KMS-11 (cell line): ENCODE data around the gene UNC93B1.

ENCODE experiments used
- H2AFZ ChIP-seq: fragments of 200-600 bp; sonication (generic); 2 replicates; pipeline ENCODE4 v1.6.1; 2016; ENCODE audit warnings: antibody characterized with exemption, mixed run types, low read depth
- H3K27ac ChIP-seq: fragments of 200-600 bp; sonication (generic); 2 replicates; pipeline ENCODE4 v1.6.1; 2016; ENCODE audit warnings: mild to moderate bottlenecking, mixed run types
- H3K27me3 ChIP-seq: fragments of 200-600 bp; sonication (generic); 2 replicates; pipeline ENCODE4 v1.6.1; 2017; ENCODE audit warnings: mild to moderate bottlenecking, low read depth, mixed run types, moderate library complexity; ENCODE audit not compliant: insufficient read depth
- H3K36me3 ChIP-seq: fragments of 200-600 bp; sonication (generic); 2 replicates; pipeline ENCODE4 v1.6.1; 2017; ENCODE audit warnings: mild to moderate bottlenecking, mixed run types; ENCODE audit not compliant: insufficient read depth
- H3K4me1 ChIP-seq: fragments of 200-600 bp; sonication (generic); 2 replicates; pipeline ENCODE4 v1.6.1; 2016; ENCODE audit warnings: mild to moderate bottlenecking, low read depth, mixed run types; ENCODE audit not compliant: poor library complexity, severe bottlenecking
- H3K4me2 ChIP-seq: fragments of 200-600 bp; sonication (generic); 2 replicates; pipeline ENCODE4 v1.7.0; 2016; ENCODE audit warnings: mild to moderate bottlenecking, mixed run types
- H3K4me3 ChIP-seq: fragments of 200-600 bp; sonication (generic); IDR thresholded peaks from 2 replicates; pipeline ENCODE4 v1.6.1; 2017; ENCODE audit warnings: low read depth, low read length, mixed read lengths; ENCODE audit not compliant: insufficient read depth
- H3K79me2 ChIP-seq: fragments of 200-600 bp; sonication (generic); 2 replicates; pipeline ENCODE4 v1.6.1; 2016; ENCODE audit warnings: low read depth, mixed run types; ENCODE audit not compliant: insufficient read depth
- H3K9ac ChIP-seq: fragments of 200-600 bp; sonication (generic); 2 replicates; pipeline ENCODE4 v1.6.1; 2016; ENCODE audit warnings: mild to moderate bottlenecking, mixed run types
- H4K20me1 ChIP-seq: fragments of 200-600 bp; sonication (generic); 2 replicates; pipeline ENCODE4 v1.6.1; 2016; ENCODE audit warnings: mild to moderate bottlenecking, mixed run types; ENCODE audit not compliant: insufficient read depth
- TF ChIP-seq, protein P1 (sequence below): fragments of 200-600 bp; sonication (generic); conservative IDR thresholded peaks from 2 replicates; pipeline ENCODE4 v1.6.1; 2017; ENCODE audit warnings: low read depth, mild to moderate bottlenecking, antibody characterized with exemption, low read length, moderate library complexity, mixed read lengths

UNC93B1 gene

DNA sequence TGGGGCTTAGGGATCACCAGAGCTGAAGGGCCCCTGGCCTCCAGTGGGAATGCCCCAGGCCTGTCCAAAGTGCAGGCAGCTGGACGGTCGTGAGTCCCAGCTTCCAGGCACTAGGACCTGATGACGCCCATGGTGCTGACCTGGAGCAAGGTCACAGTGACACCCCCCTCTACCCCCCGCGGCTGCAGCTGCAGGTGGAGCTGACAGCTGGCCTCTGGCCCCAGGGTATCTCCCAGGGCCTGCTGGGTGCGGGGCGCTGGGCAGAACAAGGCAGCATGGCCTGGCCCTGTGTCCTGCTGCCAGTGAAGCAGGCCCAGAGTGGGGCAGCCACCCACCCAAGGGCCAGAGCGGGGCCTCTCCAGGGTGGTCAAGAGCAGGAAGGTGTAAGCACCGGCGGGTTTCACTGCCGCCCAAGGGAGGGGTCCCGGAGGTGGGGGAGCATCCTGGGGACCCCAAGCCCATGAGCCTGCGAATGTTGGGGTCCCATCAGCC is 34.4 kb upstream of the UNC93B1 start:
- Histone ChIP-seq H2AFZ (no peak overlapping the region), H3K27me3 (no peaks in the 10 kb centered on the region), H3K4me2 (peak overlapping the region; percentile 99; the same call in 1 of the 2 replicates), H3K79me2 (peaks cover 12% of the 10 kb centered on the region; the same call in 1 of the 2 replicates), H3K4me1 (peaks cover 39% of the 10 kb centered on the region), H3K4me3 (no peak overlapping the region), H3K9ac (peak overlapping the region; percentile 70; the same call in 1 of the 2 replicates), H3K36me3 (no peaks in the 10 kb centered on the region), H4K20me1 (no peaks in the 10 kb centered on the region), H3K27ac (no peak overlapping the region)
- TF ChIP-seq, protein P1, sequence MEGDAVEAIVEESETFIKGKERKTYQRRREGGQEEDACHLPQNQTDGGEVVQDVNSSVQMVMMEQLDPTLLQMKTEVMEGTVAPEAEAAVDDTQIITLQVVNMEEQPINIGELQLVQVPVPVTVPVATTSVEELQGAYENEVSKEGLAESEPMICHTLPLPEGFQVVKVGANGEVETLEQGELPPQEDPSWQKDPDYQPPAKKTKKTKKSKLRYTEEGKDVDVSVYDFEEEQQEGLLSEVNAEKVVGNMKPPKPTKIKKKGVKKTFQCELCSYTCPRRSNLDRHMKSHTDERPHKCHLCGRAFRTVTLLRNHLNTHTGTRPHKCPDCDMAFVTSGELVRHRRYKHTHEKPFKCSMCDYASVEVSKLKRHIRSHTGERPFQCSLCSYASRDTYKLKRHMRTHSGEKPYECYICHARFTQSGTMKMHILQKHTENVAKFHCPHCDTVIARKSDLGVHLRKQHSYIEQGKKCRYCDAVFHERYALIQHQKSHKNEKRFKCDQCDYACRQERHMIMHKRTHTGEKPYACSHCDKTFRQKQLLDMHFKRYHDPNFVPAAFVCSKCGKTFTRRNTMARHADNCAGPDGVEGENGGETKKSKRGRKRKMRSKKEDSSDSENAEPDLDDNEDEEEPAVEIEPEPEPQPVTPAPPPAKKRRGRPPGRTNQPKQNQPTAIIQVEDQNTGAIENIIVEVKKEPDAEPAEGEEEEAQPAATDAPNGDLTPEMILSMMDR, result no peak

DNA sequence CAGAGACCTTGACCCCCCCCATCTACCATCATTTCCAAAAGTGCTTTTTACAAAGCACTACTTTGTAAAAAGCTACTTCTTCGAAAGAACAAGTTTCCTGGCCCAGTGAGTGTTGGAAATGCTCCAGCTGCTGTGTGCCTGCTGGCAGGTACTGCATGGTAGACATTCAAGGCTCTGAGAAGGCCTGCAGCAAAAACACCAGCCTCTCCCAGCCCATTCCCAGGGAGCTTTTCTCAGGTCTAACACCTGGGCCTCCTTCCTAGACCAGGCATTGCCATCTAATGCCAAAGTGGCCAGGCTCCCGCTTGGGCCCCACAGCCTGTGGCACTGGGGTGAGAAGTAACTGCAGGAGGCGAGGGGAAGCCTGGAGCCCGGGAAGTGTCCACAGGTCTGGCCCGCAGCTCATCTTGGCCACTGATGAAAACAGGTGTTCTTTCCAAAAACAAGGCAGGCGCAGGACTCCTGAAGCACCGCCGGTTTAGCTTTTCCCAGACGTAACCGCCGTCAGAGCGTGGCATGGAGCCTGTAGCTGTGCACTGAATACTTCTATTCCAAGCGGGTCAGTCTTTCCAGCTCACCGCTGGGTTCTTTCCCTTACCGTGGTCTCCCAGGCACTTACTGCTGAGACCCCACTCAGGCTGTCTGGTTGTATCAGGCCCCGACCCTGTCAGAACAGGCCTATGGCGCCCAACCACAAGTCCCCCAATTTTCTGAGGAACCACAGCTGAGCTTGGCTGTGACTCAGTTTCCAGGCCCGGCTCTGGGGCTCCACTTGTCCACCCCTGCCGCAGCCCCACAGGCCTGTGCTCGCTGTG is 33.7 kb upstream of the UNC93B1 start:
- no peak overlapping the region for H3K27ac ChIP-seq
- H3K27me3 ChIP-seq, result no peaks in the 10 kb centered on the region
- peaks cover 12% of the 10 kb centered on the region; the same call in 1 of the 2 replicates for H3K79me2 ChIP-seq
- TF ChIP-seq, protein P1, result no peak
- H3K36me3 ChIP-seq, result no peaks in the 10 kb centered on the region
- H3K4me1 ChIP-seq, result peaks cover 39% of the 10 kb centered on the region
- no peaks in the 10 kb centered on the region for H4K20me1 ChIP-seq
- no peak overlapping the region for H3K9ac ChIP-seq
- no peak overlapping the region for H3K4me3 ChIP-seq
- H3K4me2 ChIP-seq, result no peak overlapping the region; the same call in 1 of the 2 replicates
- H2AFZ ChIP-seq, result no peak overlapping the region

DNA sequence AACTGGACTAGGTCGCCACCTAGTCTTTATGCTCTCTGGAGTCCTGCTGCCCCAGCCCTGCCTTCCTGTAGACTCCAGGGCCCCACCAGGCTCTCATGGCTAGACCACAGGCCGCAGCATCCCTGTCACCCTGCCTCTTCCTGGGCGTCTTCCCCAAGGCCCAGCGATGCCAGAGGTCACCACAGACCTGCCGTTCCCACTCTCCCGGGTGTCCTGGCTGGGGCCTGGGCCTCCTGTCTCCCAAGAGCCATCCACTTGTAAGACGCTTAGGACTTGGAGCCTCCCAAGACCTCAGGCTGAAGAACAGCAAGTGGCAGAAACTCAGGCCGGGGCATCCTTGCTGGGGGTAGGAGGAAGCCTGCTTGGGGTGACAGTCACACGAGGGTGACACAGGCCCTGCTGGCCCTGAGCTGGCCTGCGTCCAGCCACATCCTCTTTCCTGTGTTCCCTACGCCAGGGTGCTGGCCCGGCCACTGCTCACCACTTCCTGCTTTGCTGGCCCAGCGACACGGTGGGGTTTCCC is 32.9 kb upstream of the UNC93B1 start:
- no peaks in the 10 kb centered on the region for H4K20me1 ChIP-seq
- H3K27ac ChIP-seq, result no peak overlapping the region
- H3K4me2 ChIP-seq, result no peak overlapping the region
- peaks cover 38% of the 10 kb centered on the region for H3K4me1 ChIP-seq
- TF ChIP-seq, protein P1, result no peak
- peaks cover 15% of the 10 kb centered on the region; the same call in 1 of the 2 replicates for H3K79me2 ChIP-seq
- no peaks in the 10 kb centered on the region for H3K36me3 ChIP-seq
- H2AFZ ChIP-seq, result no peak overlapping the region
- no peak overlapping the region for H3K4me3 ChIP-seq
- no peaks in the 10 kb centered on the region for H3K27me3 ChIP-seq
- H3K9ac ChIP-seq, result no peak overlapping the region

DNA sequence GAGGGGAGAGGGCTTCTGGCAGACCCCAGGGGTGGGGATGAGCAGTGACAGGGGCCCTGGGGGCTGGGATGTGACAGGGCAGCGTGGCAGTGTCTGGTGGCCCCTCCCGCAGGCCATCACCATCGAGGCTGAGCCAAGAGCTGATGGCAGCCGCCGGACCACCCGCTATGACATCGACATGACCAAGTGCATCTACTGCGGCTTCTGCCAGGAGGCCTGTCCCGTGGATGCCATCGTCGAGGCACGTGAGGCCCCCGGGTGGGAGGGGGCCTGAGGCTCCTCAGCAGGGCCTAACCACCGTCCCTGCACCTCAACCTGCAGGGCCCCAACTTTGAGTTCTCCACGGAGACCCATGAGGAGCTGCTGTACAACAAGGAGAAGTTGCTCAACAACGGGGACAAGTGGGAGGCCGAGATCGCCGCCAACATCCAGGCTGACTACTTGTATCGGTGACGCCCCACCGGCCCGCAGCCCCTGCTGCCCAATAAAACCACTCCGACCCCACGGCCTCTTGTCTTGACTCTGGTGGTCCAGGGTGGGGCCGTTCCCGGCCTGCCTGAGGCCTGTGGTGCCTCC is 32.3 kb upstream of the UNC93B1 start:
- Histone ChIP-seq H3K79me2 (peaks cover 21% of the 10 kb centered on the region; the same call in 1 of the 2 replicates), H3K27me3 (no peaks in the 10 kb centered on the region), H3K9ac (no peak overlapping the region), H3K4me1 (peaks cover 37% of the 10 kb centered on the region), H3K4me3 (no peak overlapping the region), H2AFZ (no peak overlapping the region), H3K4me2 (no peak overlapping the region), H3K36me3 (no peaks in the 10 kb centered on the region), H4K20me1 (no peaks in the 10 kb centered on the region), H3K27ac (no peak overlapping the region)
- TF ChIP-seq, protein P1, result no peak
